ENCODE measurements around the gene NFE2L1. TPM values are rescaled to one million over a fixed set of nuclear protein-coding genes. Genes with fewer than 3 reads are reported as not detected.
"Not testable (repeated sequence)": the region's sequence is repeated elsewhere in the genome, so short reads cannot be mapped to it uniquely, and the experiment has no call there.

Gene NFE2L1
- polyA plus RNA-seq, 1 experiment: 281 TPM

DNA sequence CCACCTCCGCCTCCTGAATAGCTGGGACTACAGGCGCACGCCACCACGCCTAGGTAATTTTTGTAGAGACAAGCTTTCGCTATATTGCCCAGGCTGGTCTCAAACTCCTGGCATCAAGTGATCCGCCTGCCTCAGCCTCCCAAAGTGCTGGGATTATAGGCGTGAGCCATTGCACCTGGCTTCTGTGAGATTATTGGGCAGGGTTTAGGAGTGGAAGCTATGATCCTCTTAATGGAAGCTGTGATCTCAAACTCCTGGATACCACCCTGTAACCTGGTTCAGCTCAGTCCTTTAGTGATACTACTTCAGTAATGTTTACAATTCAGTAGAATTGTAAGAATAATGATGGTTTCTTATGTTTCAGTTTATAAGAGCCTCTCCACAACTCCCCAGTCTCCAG is 14.1 kb downstream of the NFE2L1 start:
- ChIA-PET CTCF (interaction anchor here (0.6 to 1.7 kb wide), 5 partner anchors 10 to 37 kb away, joined by 3 to 7 read pairs (median 4); no protein-coding TSS in a partner anchor), POLR2A (no interaction called here)
- H3K4me3 ChIP-seq (ENCODE audit: low read depth, low read length): no peak overlapping the region
- TF ChIP-seq, protein P1, sequence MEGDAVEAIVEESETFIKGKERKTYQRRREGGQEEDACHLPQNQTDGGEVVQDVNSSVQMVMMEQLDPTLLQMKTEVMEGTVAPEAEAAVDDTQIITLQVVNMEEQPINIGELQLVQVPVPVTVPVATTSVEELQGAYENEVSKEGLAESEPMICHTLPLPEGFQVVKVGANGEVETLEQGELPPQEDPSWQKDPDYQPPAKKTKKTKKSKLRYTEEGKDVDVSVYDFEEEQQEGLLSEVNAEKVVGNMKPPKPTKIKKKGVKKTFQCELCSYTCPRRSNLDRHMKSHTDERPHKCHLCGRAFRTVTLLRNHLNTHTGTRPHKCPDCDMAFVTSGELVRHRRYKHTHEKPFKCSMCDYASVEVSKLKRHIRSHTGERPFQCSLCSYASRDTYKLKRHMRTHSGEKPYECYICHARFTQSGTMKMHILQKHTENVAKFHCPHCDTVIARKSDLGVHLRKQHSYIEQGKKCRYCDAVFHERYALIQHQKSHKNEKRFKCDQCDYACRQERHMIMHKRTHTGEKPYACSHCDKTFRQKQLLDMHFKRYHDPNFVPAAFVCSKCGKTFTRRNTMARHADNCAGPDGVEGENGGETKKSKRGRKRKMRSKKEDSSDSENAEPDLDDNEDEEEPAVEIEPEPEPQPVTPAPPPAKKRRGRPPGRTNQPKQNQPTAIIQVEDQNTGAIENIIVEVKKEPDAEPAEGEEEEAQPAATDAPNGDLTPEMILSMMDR (IDR thresholded peaks at IDR 0.05; ENCODE audit: insufficient read depth, low read depth, low read length): no peak
- peaks cover 26% of the 10 kb centered on the region for H3K36me3 ChIP-seq (ENCODE audit: control insufficient read depth, insufficient read depth, low read length)
- no peak for DNase-seq (ENCODE audit: low read depth)
- no peaks in the 10 kb centered on the region for H3K27me3 ChIP-seq (ENCODE audit: control insufficient read depth, insufficient read depth, low read length)

DNA sequence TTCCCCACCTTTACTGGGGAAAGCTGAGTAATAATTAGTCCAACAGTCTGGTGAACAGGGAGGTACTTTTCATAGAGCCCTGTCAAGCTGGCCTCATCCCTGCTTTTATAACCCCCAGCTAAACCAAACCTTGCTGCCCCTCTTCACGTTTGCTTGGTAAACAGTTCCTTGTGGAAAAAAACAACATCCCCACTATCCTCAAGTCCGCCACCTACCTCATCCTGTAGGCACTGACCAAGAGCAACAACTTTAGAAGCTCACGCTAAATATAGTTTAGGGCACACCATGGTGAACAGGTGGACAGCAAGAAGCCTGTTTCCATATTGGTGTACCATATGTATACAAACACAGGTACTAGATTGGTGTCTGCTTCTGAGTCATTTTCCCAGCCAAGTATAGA is 16.5 kb downstream of the NFE2L1 start:
- H3K4me3 ChIP-seq (ENCODE audit: low read depth, low read length): no peak overlapping the region
- H3K27me3 ChIP-seq (ENCODE audit: control insufficient read depth, insufficient read depth, low read length): no peaks in the 10 kb centered on the region
- ChIA-PET CTCF (interaction anchor here (0.6 to 1.6 kb wide), 4 partner anchors 8 to 223 kb away, joined by 3 to 5 read pairs (median 4); partner anchors contain the start of gene SCRN2), POLR2A (no interaction called here)
- no peak for DNase-seq (ENCODE audit: low read depth)
- TF ChIP-seq, protein P1 (IDR thresholded peaks at IDR 0.05; ENCODE audit: insufficient read depth, low read depth, low read length): no peak
- peaks cover 14% of the 10 kb centered on the region for H3K36me3 ChIP-seq (ENCODE audit: control insufficient read depth, insufficient read depth, low read length)

DNA sequence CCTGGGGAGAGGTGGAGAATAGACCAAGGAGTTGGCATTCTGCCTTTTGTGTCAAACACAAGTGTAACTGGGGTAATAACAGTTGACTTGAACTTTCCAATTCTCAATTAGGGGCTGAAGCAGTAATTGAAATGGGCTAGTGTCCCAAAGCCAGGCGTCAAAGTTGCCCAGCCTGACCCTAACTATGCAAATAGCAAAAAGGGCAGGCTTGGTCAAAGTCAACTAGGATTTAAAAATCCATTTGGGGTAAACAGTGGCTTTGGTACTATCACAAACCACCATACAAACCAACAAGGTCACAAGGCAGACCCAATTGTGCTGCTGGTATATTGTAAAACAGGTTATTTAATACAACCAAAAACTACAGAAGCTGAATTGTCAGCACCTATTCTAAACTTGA is 18.0 kb downstream of the NFE2L1 start:
- POLR2A ChIA-PET: no interaction called here
- no peak for DNase-seq (ENCODE audit: low read depth)

DNA sequence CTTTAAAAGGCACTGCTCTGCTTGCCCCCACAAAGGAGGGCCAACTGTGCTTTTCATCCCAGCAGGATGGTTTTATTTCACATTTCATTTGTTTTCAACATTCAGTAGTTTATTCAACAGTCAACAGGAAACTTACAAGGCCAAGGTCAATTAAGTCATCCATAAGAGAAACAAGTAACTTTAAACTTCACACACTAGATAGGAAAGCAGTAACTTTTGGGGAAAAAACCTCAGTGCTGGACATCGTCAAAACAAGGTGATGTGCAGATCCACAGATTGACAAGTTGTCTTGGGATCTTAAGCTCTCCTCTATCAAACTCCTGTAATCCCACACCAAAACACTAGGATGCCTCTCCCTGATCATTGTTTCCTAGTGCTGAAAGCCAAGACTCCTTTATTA is 18.5 kb downstream of the NFE2L1 start:
- H3K36me3 ChIP-seq (ENCODE audit: control insufficient read depth, insufficient read depth, low read length): peaks cover 12% of the 10 kb centered on the region
- CTCF ChIA-PET: interaction anchor here (1.2 to 2.2 kb wide), 4 partner anchors 13 to 40 kb away, joined by 3 to 8 read pairs (median 3); no protein-coding TSS in a partner anchor
- no peak for DNase-seq (ENCODE audit: low read depth)
- POLR2A ChIA-PET: no interaction called here
- TF ChIP-seq, protein P1 (IDR thresholded peaks at IDR 0.05; ENCODE audit: insufficient read depth, low read depth, low read length): no peak
- no peak overlapping the region for H3K4me3 ChIP-seq (ENCODE audit: low read depth, low read length)
- no peaks in the 10 kb centered on the region for H3K27me3 ChIP-seq (ENCODE audit: control insufficient read depth, insufficient read depth, low read length)

More for the DNA sequence above, 18.0 kb downstream of the NFE2L1 start:
- CTCF ChIA-PET: interaction anchor here (1.0 to 1.5 kb wide), 5 partner anchors 14 to 40 kb away, joined by 3 to 5 read pairs (median 3); no protein-coding TSS in a partner anchor
- Histone ChIP-seq H3K4me3 (ENCODE audit: low read depth, low read length) (no peak overlapping the region), H3K36me3 (ENCODE audit: control insufficient read depth, insufficient read depth, low read length) (peaks cover 12% of the 10 kb centered on the region), H3K27me3 (ENCODE audit: control insufficient read depth, insufficient read depth, low read length) (no peaks in the 10 kb centered on the region)
- TF ChIP-seq, protein P1 (IDR thresholded peaks at IDR 0.05; ENCODE audit: insufficient read depth, low read depth, low read length): no peak

DNA sequence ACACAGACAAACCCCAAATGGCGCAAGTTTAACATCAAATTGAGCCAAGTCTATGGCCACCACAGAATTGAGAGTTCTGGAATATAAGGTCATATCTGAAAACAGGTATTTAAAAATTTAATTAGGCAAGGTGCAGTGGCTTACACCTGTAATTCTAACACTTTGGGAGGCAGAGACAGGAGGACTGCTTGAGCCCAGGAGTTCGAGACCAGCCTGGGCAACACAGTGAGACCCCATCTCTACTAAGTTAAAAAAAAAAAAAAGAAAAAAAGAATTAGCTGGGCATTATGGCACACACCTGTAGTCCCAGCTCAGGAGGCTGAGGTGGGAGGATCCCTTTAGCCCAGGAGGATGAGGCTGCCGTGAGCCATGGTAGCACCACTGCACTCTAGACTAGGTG is 19.1 kb downstream of the NFE2L1 start:
- POLR2A ChIA-PET: no interaction called here
- Histone ChIP-seq H3K36me3 (ENCODE audit: control insufficient read depth, insufficient read depth, low read length) (peaks cover 11% of the 10 kb centered on the region), H3K4me3 (ENCODE audit: low read depth, low read length) (no peak overlapping the region), H3K27me3 (ENCODE audit: control insufficient read depth, insufficient read depth, low read length) (no peaks in the 10 kb centered on the region)
- TF ChIP-seq, protein P1 (IDR thresholded peaks at IDR 0.05; ENCODE audit: insufficient read depth, low read depth, low read length): no peak
- CTCF ChIA-PET: interaction anchor here (1.2 to 2.2 kb wide), 5 partner anchors 13 to 41 kb away, joined by 3 to 8 read pairs (median 3); partner anchors contain the start of gene NFE2L1
- no peak for DNase-seq (ENCODE audit: low read depth)

DNA sequence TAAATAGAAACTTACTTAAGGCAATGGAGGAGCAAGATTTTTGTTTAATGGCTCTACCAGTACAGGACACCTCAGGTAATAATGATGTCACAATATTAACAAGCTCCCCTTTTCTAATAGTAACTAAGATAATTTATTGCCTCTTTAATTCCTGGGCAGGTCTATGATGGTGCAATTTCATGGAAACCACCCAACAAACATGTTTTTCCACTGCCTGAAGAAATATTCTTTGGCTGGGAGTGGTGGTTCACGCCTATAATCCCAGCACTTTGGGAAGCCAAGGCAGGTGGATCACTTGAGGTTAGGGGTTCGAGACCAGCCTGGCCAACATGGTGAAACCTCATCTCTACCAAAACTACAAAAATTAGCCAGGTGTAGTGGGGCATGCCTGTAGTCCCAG is 19.6 kb downstream of the NFE2L1 start:
- CTCF ChIA-PET: interaction anchor here (0.7 to 3.3 kb wide), 15 partner anchors 10 to 65 kb away, joined by 3 to 35 read pairs (median 4); partner anchors contain the start of genes COPZ2 and NFE2L1
- peaks cover 10% of the 10 kb centered on the region for H3K36me3 ChIP-seq (ENCODE audit: control insufficient read depth, insufficient read depth, low read length)

More for the DNA sequence above, 19.6 kb downstream of the NFE2L1 start:
- not testable (repeated sequence) for DNase-seq (ENCODE audit: low read depth); H3K4me3 ChIP-seq (ENCODE audit: low read depth, low read length); H3K27me3 ChIP-seq (ENCODE audit: control insufficient read depth, insufficient read depth, low read length)
- POLR2A ChIA-PET: interaction anchor here (0.5 to 1.1 kb wide), 2 partner anchors 32 to 38 kb away, joined by 3 read pairs; no protein-coding TSS in a partner anchor
